ENCODE results near the gene KLHL21. TPM values are rescaled to one million over a fixed set of nuclear protein-coding genes. Genes with fewer than 3 reads are reported as not detected.

The KLHL21 gene
- total and polyA plus RNA-seq, 9 of the 15 experiments (the other 6 are each of a cell fraction or from before 2014, with no cell fraction given): 2.1 to 42.1 (median 17.5) TPM

- TF ChIP-seq CEBPZ (IDR thresholded peaks at IDR 0.05; ENCODE audit: borderline replicate concordance, low read depth, low read length): no peak
- peak; percentile 70; the same call in 1 of the 2 replicates for TF ChIP-seq ZNF644 (tag; IDR thresholded peaks at IDR 0.05; ENCODE audit: low read depth)
- TF ChIP-seq CBFB (CRISPR knock-in tag; IDR thresholded peaks at IDR 0.05): 0 out of 2 replicates have a peak, but pooled peaks have one; percentile 5
- peak; percentile 95 for TF ChIP-seq CUX1 (CRISPR knock-in tag; IDR thresholded peaks at IDR 0.05)
- TF ChIP-seq ZNF436 (CRISPR knock-in tag; IDR thresholded peaks at IDR 0.05): 0 out of 2 replicates have a peak, but pooled peaks have one; percentile 15
- peak; percentile 42; the same call in 1 of the 2 replicates for TF ChIP-seq ZNF444 (CRISPR knock-in tag; IDR thresholded peaks at IDR 0.05)
- peak in 1 of 2 experiments; percentile 73; a peak in 2 of 3 replicates for TF ChIP-seq CBX3 (IDR thresholded peaks at IDR 0.05; ENCODE audit: borderline replicate concordance in 1 of 2, low read length in 2 of 2)
- TF ChIP-seq PTRF (tag; IDR thresholded peaks at IDR 0.05): peak; percentile 66
- TF ChIP-seq HNRNPK (IDR thresholded peaks at IDR 0.05; ENCODE audit: low read depth, low read length, poor library complexity, severe bottlenecking): no peak
- TF ChIP-seq ZFP36 (IDR thresholded peaks at IDR 0.05; ENCODE audit: low read depth, low read length, partially characterized antibody): no peak
- 0 out of 4 replicates have a peak, but pooled peaks of 1 of the 2 experiments have one; percentile 20 for TF ChIP-seq NONO (IDR thresholded peaks at IDR 0.05; ENCODE audit: low read depth in 2 of 2, low read length in 1 of 2)
- TF ChIP-seq ELK3 (CRISPR knock-in tag; IDR thresholded peaks at IDR 0.05): no peak
- TF ChIP-seq GMEB1 (CRISPR knock-in tag; IDR thresholded peaks at IDR 0.05): peak; percentile 23; the same call in 1 of the 2 replicates
Observed at GRCh38 chr1:6603915-6604558, 1.4 kb upstream of the KLHL21 start (continued).
